ENCODE data around the gene SNX20. TPM values are rescaled to one million over a fixed set of nuclear protein-coding genes. Genes with fewer than 3 reads are reported as not detected.
A peak's percentile ranks its signal among the peaks of the same experiment; 100 is the strongest.

Gene SNX20
- total and polyA plus RNA-seq, 2 of the 13 experiments (the other 11 are each of a cell fraction or from before 2014, with no cell fraction given): not detected

- TF ChIP-seq ZNF644 (CRISPR knock-in tag; IDR thresholded peaks at IDR 0.05; ENCODE audit: low read depth) (peak; percentile 85), JUND (CRISPR knock-in tag; IDR thresholded peaks at IDR 0.05) (peak; percentile 38; the same call in 1 of the 2 replicates), TEF (CRISPR knock-in tag; IDR thresholded peaks at IDR 0.05) (no peak), POGZ (CRISPR knock-in tag; IDR thresholded peaks at IDR 0.05) (peak; percentile 67), NPAS2 (CRISPR knock-in tag; IDR thresholded peaks at IDR 0.05; ENCODE audit: borderline replicate concordance) (no peak), RAD21 (CRISPR knock-in tag; IDR thresholded peaks at IDR 0.05) (peak; percentile 56; the same call in 1 of the 2 replicates), ZNF629 (CRISPR knock-in tag; conservative IDR thresholded peaks at IDR 0.05) (0 out of 2 replicates have a peak, but pooled peaks have one; percentile 30), PHF21A (CRISPR knock-in tag; IDR thresholded peaks at IDR 0.05) (0 out of 2 replicates have a peak, but pooled peaks have one; percentile 28), ZSCAN31 (CRISPR knock-in tag; IDR thresholded peaks at IDR 0.05; ENCODE audit: low read depth) (no peak), BCL6 (CRISPR knock-in tag; IDR thresholded peaks at IDR 0.05) (peak; percentile 70), ZNF224 (CRISPR knock-in tag; IDR thresholded peaks at IDR 0.05) (no peak), STAG1 (CRISPR knock-in tag; IDR thresholded peaks at IDR 0.05) (peak; percentile 52), SP5 (CRISPR knock-in tag; IDR thresholded peaks at IDR 0.05; ENCODE audit: borderline replicate concordance, low read depth) (no peak), ZNF546 (CRISPR knock-in tag; conservative IDR thresholded peaks at IDR 0.05) (peak; percentile 57; the same call in 1 of the 2 replicates), NR2F6 (IDR thresholded peaks at IDR 0.05) (peak; percentile 74), NR2F6 (CRISPR knock-in tag; IDR thresholded peaks at IDR 0.05) (peak; percentile 85), HMG20A (CRISPR knock-in tag; IDR thresholded peaks at IDR 0.05; ENCODE audit: borderline replicate concordance) (no peak), TOPORS (CRISPR knock-in tag; IDR thresholded peaks at IDR 0.05) (peak; percentile 69; the same call in 1 of the 2 replicates), NRL (CRISPR knock-in tag; IDR thresholded peaks at IDR 0.05; ENCODE audit: borderline replicate concordance) (0 out of 2 replicates have a peak, but pooled peaks have one; percentile 31)
- TF ChIP-seq, protein P1, sequence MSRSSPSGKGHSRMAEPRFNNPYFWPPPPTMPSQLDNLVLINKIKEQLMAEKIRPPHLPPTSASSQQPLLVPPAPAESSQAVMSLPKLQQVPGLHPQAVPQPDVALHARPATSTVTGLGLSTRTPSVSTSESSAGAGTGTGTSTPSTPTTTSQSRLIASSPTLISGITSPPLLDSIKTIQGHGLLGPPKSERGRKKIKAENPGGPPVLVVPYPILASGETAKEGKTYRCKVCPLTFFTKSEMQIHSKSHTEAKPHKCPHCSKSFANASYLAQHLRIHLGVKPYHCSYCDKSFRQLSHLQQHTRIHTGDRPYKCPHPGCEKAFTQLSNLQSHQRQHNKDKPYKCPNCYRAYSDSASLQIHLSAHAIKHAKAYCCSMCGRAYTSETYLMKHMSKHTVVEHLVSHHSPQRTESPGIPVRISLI (CRISPR knock-in tag; IDR thresholded peaks at IDR 0.05; ENCODE audit: borderline replicate concordance): 0 out of 2 replicates have a peak, but pooled peaks have one; percentile 14
- TF ChIP-seq, protein P2, sequence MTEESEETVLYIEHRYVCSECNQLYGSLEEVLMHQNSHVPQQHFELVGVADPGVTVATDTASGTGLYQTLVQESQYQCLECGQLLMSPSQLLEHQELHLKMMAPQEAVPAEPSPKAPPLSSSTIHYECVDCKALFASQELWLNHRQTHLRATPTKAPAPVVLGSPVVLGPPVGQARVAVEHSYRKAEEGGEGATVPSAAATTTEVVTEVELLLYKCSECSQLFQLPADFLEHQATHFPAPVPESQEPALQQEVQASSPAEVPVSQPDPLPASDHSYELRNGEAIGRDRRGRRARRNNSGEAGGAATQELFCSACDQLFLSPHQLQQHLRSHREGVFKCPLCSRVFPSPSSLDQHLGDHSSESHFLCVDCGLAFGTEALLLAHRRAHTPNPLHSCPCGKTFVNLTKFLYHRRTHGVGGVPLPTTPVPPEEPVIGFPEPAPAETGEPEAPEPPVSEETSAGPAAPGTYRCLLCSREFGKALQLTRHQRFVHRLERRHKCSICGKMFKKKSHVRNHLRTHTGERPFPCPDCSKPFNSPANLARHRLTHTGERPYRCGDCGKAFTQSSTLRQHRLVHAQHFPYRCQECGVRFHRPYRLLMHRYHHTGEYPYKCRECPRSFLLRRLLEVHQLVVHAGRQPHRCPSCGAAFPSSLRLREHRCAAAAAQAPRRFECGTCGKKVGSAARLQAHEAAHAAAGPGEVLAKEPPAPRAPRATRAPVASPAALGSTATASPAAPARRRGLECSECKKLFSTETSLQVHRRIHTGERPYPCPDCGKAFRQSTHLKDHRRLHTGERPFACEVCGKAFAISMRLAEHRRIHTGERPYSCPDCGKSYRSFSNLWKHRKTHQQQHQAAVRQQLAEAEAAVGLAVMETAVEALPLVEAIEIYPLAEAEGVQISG (CRISPR knock-in tag; IDR thresholded peaks at IDR 0.05): peak; percentile 42; the same call in 1 of the 2 replicates
- TF ChIP-seq, protein P3, sequence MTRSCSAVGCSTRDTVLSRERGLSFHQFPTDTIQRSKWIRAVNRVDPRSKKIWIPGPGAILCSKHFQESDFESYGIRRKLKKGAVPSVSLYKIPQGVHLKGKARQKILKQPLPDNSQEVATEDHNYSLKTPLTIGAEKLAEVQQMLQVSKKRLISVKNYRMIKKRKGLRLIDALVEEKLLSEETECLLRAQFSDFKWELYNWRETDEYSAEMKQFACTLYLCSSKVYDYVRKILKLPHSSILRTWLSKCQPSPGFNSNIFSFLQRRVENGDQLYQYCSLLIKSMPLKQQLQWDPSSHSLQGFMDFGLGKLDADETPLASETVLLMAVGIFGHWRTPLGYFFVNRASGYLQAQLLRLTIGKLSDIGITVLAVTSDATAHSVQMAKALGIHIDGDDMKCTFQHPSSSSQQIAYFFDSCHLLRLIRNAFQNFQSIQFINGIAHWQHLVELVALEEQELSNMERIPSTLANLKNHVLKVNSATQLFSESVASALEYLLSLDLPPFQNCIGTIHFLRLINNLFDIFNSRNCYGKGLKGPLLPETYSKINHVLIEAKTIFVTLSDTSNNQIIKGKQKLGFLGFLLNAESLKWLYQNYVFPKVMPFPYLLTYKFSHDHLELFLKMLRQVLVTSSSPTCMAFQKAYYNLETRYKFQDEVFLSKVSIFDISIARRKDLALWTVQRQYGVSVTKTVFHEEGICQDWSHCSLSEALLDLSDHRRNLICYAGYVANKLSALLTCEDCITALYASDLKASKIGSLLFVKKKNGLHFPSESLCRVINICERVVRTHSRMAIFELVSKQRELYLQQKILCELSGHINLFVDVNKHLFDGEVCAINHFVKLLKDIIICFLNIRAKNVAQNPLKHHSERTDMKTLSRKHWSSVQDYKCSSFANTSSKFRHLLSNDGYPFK (CRISPR knock-in tag; IDR thresholded peaks at IDR 0.05; ENCODE audit: borderline replicate concordance): no peak; the same call in 1 of the 2 replicates
These were observed 12.6 kb downstream of the SNX20 start (continued) for GRCh38 chr16:50668368-50669008.

All from HepG2 (cell line).